ENCODE data around the gene POLE4.
A peak's percentile ranks its signal among the peaks of the same experiment; 100 is the strongest.

The POLE4 gene

GRCh38 chr2:74953796-74954499 is 4.5 kb upstream of the POLE4 start:
- Mint-ChIP-seq H3K27ac (no peak overlapping the region), H3K27me3 (no peaks in the 10 kb centered on the region), H3K9me3 (ENCODE audit: low read depth) (peaks cover 17% of the 10 kb centered on the region), H3K4me3 (peak overlapping the region; percentile 43), H3K36me3 (peaks cover 50% of the 10 kb centered on the region), H3K4me1 (ENCODE audit: low read depth) (peaks cover 51% of the 10 kb centered on the region)

GRCh38 chr2:74954500-74954874 is 4.0 kb upstream of the POLE4 start:
- Mint-ChIP-seq H3K27me3 (no peaks in the 10 kb centered on the region), H3K36me3 (peaks cover 45% of the 10 kb centered on the region), H3K4me3 (peak overlapping the region; percentile 43), H3K27ac (no peak overlapping the region), H3K4me1 (ENCODE audit: low read depth) (peaks cover 56% of the 10 kb centered on the region), H3K9me3 (ENCODE audit: low read depth) (peaks cover 13% of the 10 kb centered on the region)

- Mint-ChIP-seq H3K9me3 (ENCODE audit: low read depth) (peaks cover 4% of the 10 kb centered on the region), H3K27me3 (no peaks in the 10 kb centered on the region), H3K4me1 (ENCODE audit: low read depth) (peaks cover 75% of the 10 kb centered on the region), H3K4me3 (peak overlapping the region; percentile 90), H3K27ac (peak overlapping the region; percentile 93), H3K36me3 (peaks cover 40% of the 10 kb centered on the region)
These were observed 563 bp upstream of the POLE4 start for GRCh38 chr2:74957886-74958273.

GRCh38 chr2:74959106-74959751 is 786 bp downstream of the POLE4 start:
- peak overlapping the region; percentile 90 for H3K4me3 Mint-ChIP-seq
- peak overlapping the region; percentile 78 for H3K27ac Mint-ChIP-seq
- H3K27me3 Mint-ChIP-seq = no peaks in the 10 kb centered on the region
- H3K4me1 Mint-ChIP-seq (ENCODE audit: low read depth) = peaks cover 79% of the 10 kb centered on the region
- H3K36me3 Mint-ChIP-seq = peaks cover 37% of the 10 kb centered on the region
- H3K9me3 Mint-ChIP-seq (ENCODE audit: low read depth) = peaks cover 1% of the 10 kb centered on the region

GRCh38 chr2:74966887-74967286 is 8.4 kb downstream of the POLE4 start:
- H3K36me3 Mint-ChIP-seq = peaks cover 42% of the 10 kb centered on the region
- H3K9me3 Mint-ChIP-seq (ENCODE audit: low read depth) = peaks cover 9% of the 10 kb centered on the region
- no peaks in the 10 kb centered on the region for H3K27me3 Mint-ChIP-seq
- peaks cover 40% of the 10 kb centered on the region for H3K4me1 Mint-ChIP-seq (ENCODE audit: low read depth)
- peak overlapping the region; percentile 21 for H3K4me3 Mint-ChIP-seq
- H3K27ac Mint-ChIP-seq = peak overlapping the region; percentile 37

- no peak overlapping the region for H3K27ac Mint-ChIP-seq
- peaks cover 8% of the 10 kb centered on the region for H3K4me1 Mint-ChIP-seq (ENCODE audit: low read depth)
- H3K9me3 Mint-ChIP-seq (ENCODE audit: low read depth) = no peaks in the 10 kb centered on the region
- peaks cover 21% of the 10 kb centered on the region for H3K36me3 Mint-ChIP-seq
- no peaks in the 10 kb centered on the region for H3K27me3 Mint-ChIP-seq
- H3K4me3 Mint-ChIP-seq = no peak overlapping the region
These were observed 16.6 kb downstream of the POLE4 start for GRCh38 chr2:74975016-74975415.

- H3K4me3 Mint-ChIP-seq = no peak overlapping the region
These were observed 21.4 kb downstream of the POLE4 start for GRCh38 chr2:74979844-74980243.

GRCh38 chr2:74982577-74982976 is 24.1 kb downstream of the POLE4 start:
- H3K9me3 Mint-ChIP-seq (ENCODE audit: low read depth) = no peaks in the 10 kb centered on the region
- no peak overlapping the region for H3K27ac Mint-ChIP-seq
- H3K4me3 Mint-ChIP-seq = no peak overlapping the region
- peaks cover 12% of the 10 kb centered on the region for H3K4me1 Mint-ChIP-seq (ENCODE audit: low read depth)
- H3K27me3 Mint-ChIP-seq = no peaks in the 10 kb centered on the region
- H3K36me3 Mint-ChIP-seq = peaks cover 23% of the 10 kb centered on the region

More at GRCh38 chr2:74979844-74980243, 21.4 kb downstream of the POLE4 start:
- peaks cover 27% of the 10 kb centered on the region for H3K36me3 Mint-ChIP-seq
- H3K27me3 Mint-ChIP-seq = no peaks in the 10 kb centered on the region
- H3K4me1 Mint-ChIP-seq (ENCODE audit: low read depth) = peaks cover 13% of the 10 kb centered on the region
- no peak overlapping the region for H3K27ac Mint-ChIP-seq
- no peaks in the 10 kb centered on the region for H3K9me3 Mint-ChIP-seq (ENCODE audit: low read depth)

GRCh38 chr2:74983631-74984392 is 25.4 kb downstream of the POLE4 start:
- peaks cover 12% of the 10 kb centered on the region for H3K4me1 Mint-ChIP-seq (ENCODE audit: low read depth)
- H3K4me3 Mint-ChIP-seq = no peak overlapping the region
- H3K9me3 Mint-ChIP-seq (ENCODE audit: low read depth) = no peaks in the 10 kb centered on the region
- no peaks in the 10 kb centered on the region for H3K27me3 Mint-ChIP-seq
- H3K36me3 Mint-ChIP-seq = peaks cover 21% of the 10 kb centered on the region
- no peak overlapping the region for H3K27ac Mint-ChIP-seq

GRCh38 chr2:74984947-74985637 is 26.6 kb downstream of the POLE4 start:
- no peak overlapping the region for H3K27ac Mint-ChIP-seq

GRCh38 chr2:74985978-74986609 is 27.7 kb downstream of the POLE4 start:
- no peak overlapping the region for H3K27ac Mint-ChIP-seq

More at GRCh38 chr2:74984947-74985637, 26.6 kb downstream of the POLE4 start:
- H3K36me3 Mint-ChIP-seq = peaks cover 22% of the 10 kb centered on the region
- H3K4me3 Mint-ChIP-seq = no peak overlapping the region
- no peaks in the 10 kb centered on the region for H3K27me3 Mint-ChIP-seq
- H3K4me1 Mint-ChIP-seq (ENCODE audit: low read depth) = peaks cover 4% of the 10 kb centered on the region
- no peaks in the 10 kb centered on the region for H3K9me3 Mint-ChIP-seq (ENCODE audit: low read depth)

GRCh38 chr2:74991977-74992376 is 33.5 kb downstream of the POLE4 start:
- no peak overlapping the region for H3K27ac Mint-ChIP-seq
- H3K9me3 Mint-ChIP-seq (ENCODE audit: low read depth) = no peaks in the 10 kb centered on the region
- H3K4me1 Mint-ChIP-seq (ENCODE audit: low read depth) = no peaks in the 10 kb centered on the region
- H3K36me3 Mint-ChIP-seq = peaks cover 14% of the 10 kb centered on the region
- no peaks in the 10 kb centered on the region for H3K27me3 Mint-ChIP-seq
- H3K4me3 Mint-ChIP-seq = no peak overlapping the region

More at GRCh38 chr2:74985978-74986609, 27.7 kb downstream of the POLE4 start:
- Mint-ChIP-seq H3K4me3 (no peak overlapping the region), H3K4me1 (ENCODE audit: low read depth) (no peaks in the 10 kb centered on the region), H3K9me3 (ENCODE audit: low read depth) (no peaks in the 10 kb centered on the region), H3K36me3 (peaks cover 20% of the 10 kb centered on the region), H3K27me3 (no peaks in the 10 kb centered on the region)

- Mint-ChIP-seq H3K27ac (no peak overlapping the region), H3K4me1 (ENCODE audit: low read depth) (no peaks in the 10 kb centered on the region), H3K9me3 (ENCODE audit: low read depth) (no peaks in the 10 kb centered on the region), H3K36me3 (peaks cover 12% of the 10 kb centered on the region), H3K27me3 (no peaks in the 10 kb centered on the region), H3K4me3 (no peak overlapping the region)
These were observed 41.0 kb downstream of the POLE4 start for GRCh38 chr2:74999468-74999867.

GRCh38 chr2:75002007-75002406 is 43.6 kb downstream of the POLE4 start:
- H3K27me3 Mint-ChIP-seq = no peaks in the 10 kb centered on the region
- no peaks in the 10 kb centered on the region for H3K4me1 Mint-ChIP-seq (ENCODE audit: low read depth)
- H3K9me3 Mint-ChIP-seq (ENCODE audit: low read depth) = no peaks in the 10 kb centered on the region
- peaks cover 16% of the 10 kb centered on the region for H3K36me3 Mint-ChIP-seq
- H3K4me3 Mint-ChIP-seq = no peak overlapping the region
- H3K27ac Mint-ChIP-seq = no peak overlapping the region
